CD4-positive, alpha-beta T cell treated with Interleukin-15 for 4 hours (primary cell): Measurements from ENCODE around the gene EFNB2.

ENCODE experiments used
- DNase-seq: peaks from one replicate; pipeline ENCODE4 v3.0.0-alpha.2; 2020; ENCODE audit warnings: low spot score

EFNB2 gene

DNA sequence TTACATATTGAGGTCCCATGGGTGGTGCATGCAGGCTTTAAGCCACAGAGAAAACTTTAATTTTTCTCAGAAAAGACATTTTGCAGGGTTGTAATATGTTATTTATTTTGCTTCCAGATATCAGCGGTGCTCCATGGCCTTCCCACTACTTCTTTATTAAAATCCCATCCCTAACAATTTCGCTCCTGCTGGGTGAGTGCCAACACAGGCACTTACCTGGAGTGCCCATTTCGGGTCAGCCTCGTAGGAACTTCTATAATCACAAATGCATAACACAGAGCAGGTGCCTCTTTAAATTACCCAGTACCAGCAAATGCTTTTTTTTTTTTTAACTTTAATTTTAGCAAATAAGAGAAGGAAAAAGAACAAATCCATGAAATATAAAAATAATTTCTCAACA, 86.4 kb downstream of the EFNB2 start:
- DNase-seq, result no peak

GRCh38 chr13:106445996-106446395, 89.5 kb downstream of the EFNB2 start:
- no peak for DNase-seq

- DNase-seq, result no peak
Observed at GRCh38 chr13:106443607-106444322, 91.7 kb downstream of the EFNB2 start.

- no peak for DNase-seq
Observed at GRCh38 chr13:106440866-106441265, 94.6 kb downstream of the EFNB2 start.
